ENCODE data around the gene ALDH3A1.

The ALDH3A1 gene

GRCh38 chr17:19747829-19748806 lies at the start of gene ALDH3A1:
Gene ALDH3A1 (minus strand): TSS chr17:19748298. CDS start chr17:19745129, 3,169 bp downstream.
- no peak within 1 kb of the TSS for H3K4me3 ChIP-seq (IDR thresholded peaks at IDR 0.05; ENCODE audit: insufficient read depth, low read depth, low read length)

GRCh38 chr17:19796457-19796856 lies 48.4 kb upstream of the ALDH3A1 start:
- no peak overlapping the region for H3K9ac ChIP-seq
- peaks cover 4% of the 10 kb centered on the region for H3K4me1 ChIP-seq (ENCODE audit: low read depth, poor library complexity, severe bottlenecking)
- H3K36me3 ChIP-seq (ENCODE audit: insufficient read depth): no peaks in the 10 kb centered on the region
- no peak overlapping the region for H3K4me2 ChIP-seq
- no peak overlapping the region for H2AFZ ChIP-seq (ENCODE audit: low read depth)
- H4K20me1 ChIP-seq (ENCODE audit: insufficient read depth): no peaks in the 10 kb centered on the region
- no peak for TF ChIP-seq CTCF (conservative IDR thresholded peaks at IDR 0.05; ENCODE audit: low read depth, low read length)
- no peaks in the 10 kb centered on the region for H3K79me2 ChIP-seq (ENCODE audit: insufficient read depth, low read depth)
- no peaks in the 10 kb centered on the region for H3K27me3 ChIP-seq (ENCODE audit: insufficient read depth, low read depth)
- no peak overlapping the region for H3K4me3 ChIP-seq (IDR thresholded peaks at IDR 0.05; ENCODE audit: insufficient read depth, low read depth, low read length)
- no peak overlapping the region for H3K27ac ChIP-seq

More at GRCh38 chr17:19747829-19748806, at the start of gene ALDH3A1:
- H2AFZ ChIP-seq (ENCODE audit: low read depth): no peak within 1 kb of the TSS
- no peaks in the 10 kb centered on the region for H3K27me3 ChIP-seq (ENCODE audit: insufficient read depth, low read depth)
- no peaks in the 10 kb centered on the region for H3K36me3 ChIP-seq (ENCODE audit: insufficient read depth)
- no peaks in the 10 kb centered on the region for H3K4me1 ChIP-seq (ENCODE audit: low read depth, poor library complexity, severe bottlenecking)
- H4K20me1 ChIP-seq (ENCODE audit: insufficient read depth): no peaks in the 10 kb centered on the region
- no peak within 1 kb of the TSS for H3K27ac ChIP-seq
- H3K4me2 ChIP-seq: no peak within 1 kb of the TSS
- no peaks in the 10 kb centered on the region for H3K79me2 ChIP-seq (ENCODE audit: insufficient read depth, low read depth)
- H3K9ac ChIP-seq: no peak within 1 kb of the TSS
- TF ChIP-seq CTCF (conservative IDR thresholded peaks at IDR 0.05; ENCODE audit: low read depth, low read length): no peak

GRCh38 chr17:19791918-19792550 lies 43.9 kb upstream of the ALDH3A1 start:
- Histone ChIP-seq H3K4me3 (IDR thresholded peaks at IDR 0.05; ENCODE audit: insufficient read depth, low read depth, low read length) (no peak overlapping the region), H3K36me3 (ENCODE audit: insufficient read depth) (no peaks in the 10 kb centered on the region)

More at GRCh38 chr17:19791918-19792550, 43.9 kb upstream of the ALDH3A1 start:
- Histone ChIP-seq H3K27ac (no peak overlapping the region), H2AFZ (ENCODE audit: low read depth) (no peak overlapping the region), H3K4me1 (ENCODE audit: low read depth, poor library complexity, severe bottlenecking) (no peaks in the 10 kb centered on the region), H3K27me3 (ENCODE audit: insufficient read depth, low read depth) (no peaks in the 10 kb centered on the region), H3K79me2 (ENCODE audit: insufficient read depth, low read depth) (no peaks in the 10 kb centered on the region), H3K4me2 (no peak overlapping the region), H4K20me1 (ENCODE audit: insufficient read depth) (no peaks in the 10 kb centered on the region), H3K9ac (no peak overlapping the region)
- TF ChIP-seq CTCF (conservative IDR thresholded peaks at IDR 0.05; ENCODE audit: low read depth, low read length): no peak
